HepG2 (cell line): ENCODE results near the gene EIF3A. TPM values are rescaled to one million over a fixed set of nuclear protein-coding genes. Genes with fewer than 3 reads are reported as not detected.

Experiments used
- CENPT ChIP-seq: sonication (generic); formaldehyde crosslinking; IDR thresholded peaks from 2 replicates; pipeline ENCODE4 v1.8.0; 2022; ENCODE audit warnings: low read depth, mild to moderate bottlenecking, moderate library complexity, missing genetic modification reagents
- FIP1L1 ChIP-seq: fragments of 200-400 bp; formaldehyde crosslinking; IDR thresholded peaks from 2 replicates; pipeline ENCODE4 v1.6.1; 2018; ENCODE audit warnings: low read depth, mild to moderate bottlenecking, low read length, moderate library complexity, borderline replicate concordance; ENCODE audit not compliant: insufficient read depth
- GABPB1 ChIP-seq: IDR thresholded peaks from 2 replicates; pipeline ENCODE4 v1.6.1; 2016; ENCODE audit warnings: mild to moderate bottlenecking, missing genetic modification reagents, moderate library complexity, missing compliant biosample characterization
- LBX2 ChIP-seq: sonication (generic); formaldehyde crosslinking; IDR thresholded peaks from 2 replicates; pipeline ENCODE4 v1.5.0; 2020; ENCODE audit warnings: missing genetic modification reagents, mild to moderate bottlenecking, borderline replicate concordance
- MAFF ChIP-seq: IDR thresholded peaks from 2 replicates; pipeline ENCODE4 v1.6.1; 2011; ENCODE audit warnings: low read depth, low read length, improper control_type of control experiment
- MLX ChIP-seq: IDR thresholded peaks from 2 replicates; pipeline ENCODE4 v1.6.1; 2016
- MLXIP ChIP-seq: sonication (generic); formaldehyde crosslinking; IDR thresholded peaks from 2 replicates; pipeline ENCODE4 v1.9.0; 2021; ENCODE audit warnings: missing genetic modification reagents, borderline replicate concordance
- NFATC3 ChIP-seq: sonication (generic); formaldehyde crosslinking; IDR thresholded peaks from 2 replicates; pipeline ENCODE4 v1.5.1; 2020; ENCODE audit warnings: mild to moderate bottlenecking, missing genetic modification reagents
- RFX1 ChIP-seq: fragments of 450-650 bp; IDR thresholded peaks from 2 replicates; pipeline ENCODE4 v1.6.1; 2017
- RFXAP ChIP-seq: sonication (generic); formaldehyde crosslinking; IDR thresholded peaks from 2 replicates; pipeline ENCODE4 v1.4.0; 2020; ENCODE audit warnings: missing genetic modification reagents, borderline replicate concordance
- SMARCC2 ChIP-seq: fragments of 450-650 bp; IDR thresholded peaks from 2 replicates; pipeline ENCODE4 v1.6.1; 2017; ENCODE audit warnings: antibody characterized with exemption, mild to moderate bottlenecking
- TBX3 ChIP-seq: fragments of 450-650 bp; IDR thresholded peaks from 2 replicates; pipeline ENCODE4 v1.6.1; 2017; ENCODE audit warnings: antibody characterized with exemption, mild to moderate bottlenecking, inconsistent platforms, borderline replicate concordance
- THYN1 ChIP-seq: sonication (generic); formaldehyde crosslinking; IDR thresholded peaks from 2 replicates; pipeline ENCODE4 v1.8.1; 2023; ENCODE audit warnings: low read depth, mild to moderate bottlenecking, moderate library complexity, missing genetic modification reagents, borderline replicate concordance
- TMF1 ChIP-seq: sonication (generic); formaldehyde crosslinking; IDR thresholded peaks from 2 replicates; pipeline ENCODE4 v1.8.1; 2022; ENCODE audit warnings: low read depth, missing genetic modification reagents
- ZBTB14 ChIP-seq: sonication (generic); formaldehyde crosslinking; IDR thresholded peaks from 2 replicates; pipeline ENCODE4 v1.4.0; 2020; ENCODE audit warnings: missing genetic modification reagents
- ZIK1 ChIP-seq: sonication (generic); formaldehyde crosslinking; IDR thresholded peaks from 2 replicates; pipeline ENCODE4 v1.5.0; 2020; ENCODE audit warnings: mild to moderate bottlenecking, low read depth, missing genetic modification reagents, borderline replicate concordance
- ZNF251 ChIP-seq: sonication (generic); formaldehyde crosslinking; IDR thresholded peaks from 2 replicates; pipeline ENCODE4 v1.9.0; 2021; ENCODE audit warnings: mild to moderate bottlenecking, missing genetic modification reagents
- ZNF331 ChIP-seq: sonication (generic); formaldehyde crosslinking; IDR thresholded peaks from 2 replicates; pipeline ENCODE4 v1.4.0; 2020; ENCODE audit warnings: missing genetic modification reagents
- ZNF598 ChIP-seq: sonication (generic); formaldehyde crosslinking; IDR thresholded peaks from 2 replicates; pipeline ENCODE4 v1.5.1; 2020; ENCODE audit warnings: mild to moderate bottlenecking, missing genetic modification reagents, borderline replicate concordance
- ZSCAN29 ChIP-seq: sonication (generic); formaldehyde crosslinking; conservative IDR thresholded peaks from 2 replicates; pipeline ENCODE4 v1.4.0; 2020; ENCODE audit warnings: mild to moderate bottlenecking, missing genetic modification reagents
- ZXDC ChIP-seq: sonication (generic); formaldehyde crosslinking; IDR thresholded peaks from 2 replicates; pipeline ENCODE4 v1.5.0; 2020; ENCODE audit warnings: mild to moderate bottlenecking, missing genetic modification reagents
- polyA plus RNA-seq, 8 experiments: library from polyadenylated mRNA; depleted of rRNA in 3 of 8; stranded (reverse) in 7 of 8; unstranded in 1 of 8; fragments of >200 nt; fragmentation: Illumina TruSeq in 4 of 8; extraction: Trizol in 4 of 8; gene quantifications; 2 replicates each; pipeline versions ENCODE4 v1.2.1 to v1.2.3, GENCODE V29; 2011 to 2016; ENCODE audit warnings: low read depth in 4 of 8, missing spikeins in 1 of 8, mixed read lengths in 1 of 8; ENCODE audit not compliant: insufficient read depth in 1 of 8
- total RNA-seq, 5 experiments: library from RNA; depleted of rRNA; stranded (reverse); fragments of >200 nt; fragmentation: Illumina TruSeq; extraction: Trizol; gene quantifications; 2 replicates each; pipeline ENCODE4 v1.2.3, GENCODE V29; 2016; ENCODE audit warnings: low read depth in 1 of 5

EIF3A gene
- total and polyA plus RNA-seq, 2 of the 13 experiments (the other 11 are each of a cell fraction or from before 2014, with no cell fraction given) = 25.6 to 117 TPM

GRCh38 chr10:119080521-119081259 is at the start of gene EIF3A (continued):
- no peak for TF ChIP-seq ZXDC
- TF ChIP-seq ZIK1 (CRISPR knock-in tag) = peak; percentile 72; the same call in 1 of the 2 replicates
- 0 out of 2 replicates have a peak, but pooled peaks have one; percentile 30 for TF ChIP-seq RFXAP (CRISPR knock-in tag)
- no peak for TF ChIP-seq ZBTB14 (CRISPR knock-in tag)
- TF ChIP-seq MAFF = peak; percentile 74
- peak; percentile 78; the same call in 1 of the 2 replicates for TF ChIP-seq MLX (CRISPR knock-in tag)
- no peak for TF ChIP-seq TBX3
- 0 out of 2 replicates have a peak, but pooled peaks have one; percentile 47 for TF ChIP-seq FIP1L1
- TF ChIP-seq MLXIP (CRISPR knock-in tag) = no peak
- TF ChIP-seq ZNF331 (CRISPR knock-in tag) = peak; percentile 65; the same call in 1 of the 2 replicates
- no peak for TF ChIP-seq NFATC3
- TF ChIP-seq GABPB1 (CRISPR knock-in tag) = peak; percentile 88
- no peak for TF ChIP-seq CENPT
- TF ChIP-seq TMF1 (CRISPR knock-in tag) = peak; percentile 76
- no peak for TF ChIP-seq RFX1
- no peak for TF ChIP-seq SMARCC2
- TF ChIP-seq ZNF598 (CRISPR knock-in tag) = peak; percentile 76; the same call in 1 of the 2 replicates
- peak; percentile 82; the same call in 1 of the 2 replicates for TF ChIP-seq THYN1 (CRISPR knock-in tag)
- no peak for TF ChIP-seq ZNF251 (CRISPR knock-in tag)
- TF ChIP-seq ZSCAN29 (CRISPR knock-in tag) = no peak
- no peak for TF ChIP-seq LBX2 (CRISPR knock-in tag)
